Breast epithelium (tissue), 3 donors: ENCODE data around the gene ARL3.

ENCODE experiments used
- CTCF ChIP-seq, 3 donors: fragments of 450-650 bp; IDR thresholded peaks; one replicate each; pipeline ENCODE4 v1.5.1; 2016 to 2017; ENCODE audit warnings: antibody characterized with exemption in 3 of 3, mild to moderate bottlenecking in 3 of 3, moderate library complexity in 3 of 3
- POLR2A ChIP-seq: fragments of 450-650 bp; IDR thresholded peaks from one replicate; pipeline ENCODE4 v1.6.1; 2016; ENCODE audit warnings: antibody characterized with exemption, mild to moderate bottlenecking, moderate library complexity
- POLR2AphosphoS5 ChIP-seq, 3 donors: sonication (generic); formaldehyde crosslinking; IDR thresholded peaks; one replicate each; pipeline ENCODE4 v1.6.1; 2017; ENCODE audit warnings: antibody characterized with exemption in 3 of 3

GRCh38 chr10:102759497-102760210 is 45.5 kb upstream of the ARL3 start:
- TF ChIP-seq POLR2A (no peak), CTCF (IDR thresholded peaks at IDR 0.05) (no peak), POLR2AphosphoS5 (IDR thresholded peaks at IDR 0.05) (no peak)
